Activated naive CD4-positive, alpha-beta T cell (primary cell): ENCODE results near the gene PPA2.
"Not testable (repeated sequence)": the region's sequence is repeated elsewhere in the genome, so short reads cannot be mapped to it uniquely, and the experiment has no call there.

ENCODE experiments used
- DNase-seq, 4 experiments: peaks; one replicate each; lab custom pipeline; 2025; lab: John Stamatoyannopoulos, UW

PPA2 gene

GRCh38 chr4:105458541-105458940, 15.3 kb downstream of the PPA2 start:
- not testable (repeated sequence) for DNase-seq

DNA sequence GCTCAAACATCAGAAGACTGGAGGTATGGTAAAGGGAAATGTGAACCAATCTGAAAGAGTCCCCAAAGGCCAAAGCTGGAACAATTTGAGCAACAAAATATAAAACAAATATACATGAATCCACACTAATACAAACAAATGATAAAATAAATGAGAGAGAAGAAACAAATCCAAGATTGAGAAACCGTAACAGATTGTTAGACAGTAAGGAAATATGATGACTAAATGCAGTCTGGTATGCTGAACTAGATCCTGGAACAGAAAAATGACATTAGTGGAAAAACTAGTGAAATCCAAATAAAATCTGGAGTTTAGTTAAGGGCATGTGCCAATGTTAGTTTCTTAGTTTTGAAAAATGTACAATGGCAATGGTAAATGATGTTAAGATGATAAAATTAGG, 15.9 kb downstream of the PPA2 start:
- DNase-seq, result no peak

- DNase-seq, result no peak
These were observed 17.9 kb downstream of the PPA2 start for GRCh38 chr4:105455998-105456397.

GRCh38 chr4:105455182-105455581, 18.7 kb downstream of the PPA2 start:
- no peak for DNase-seq

DNA sequence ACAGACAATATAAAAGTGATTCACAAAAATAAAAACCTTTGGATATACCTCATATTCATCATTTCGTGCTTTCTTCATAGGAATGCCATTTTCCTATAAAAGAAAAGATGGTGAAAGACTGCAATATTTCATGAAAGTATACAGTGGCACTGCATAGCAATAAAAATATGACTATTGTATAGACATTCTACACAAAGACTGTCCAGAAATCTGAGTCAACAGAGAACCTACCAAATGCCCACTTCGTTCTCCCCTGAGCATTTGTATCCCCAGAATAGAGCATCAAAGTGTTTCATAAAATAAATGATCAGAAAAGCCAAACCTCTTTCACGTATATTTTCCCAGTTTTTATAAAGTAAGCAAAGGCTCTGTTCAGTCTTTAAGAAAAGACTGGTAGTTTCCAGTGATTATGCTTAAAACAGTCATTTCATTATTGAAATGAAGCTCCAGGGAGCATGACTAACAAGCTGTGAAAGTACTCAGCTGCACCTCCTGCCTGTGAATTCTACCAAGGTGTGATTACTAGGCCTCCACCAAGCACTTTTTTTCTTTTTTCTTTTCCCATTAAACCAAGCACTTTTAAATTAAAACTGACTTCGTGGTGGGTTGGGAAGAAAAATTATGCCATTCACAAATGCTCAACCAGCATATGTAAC, 20.2 kb downstream of the PPA2 start:
- DNase-seq, result no peak

DNA sequence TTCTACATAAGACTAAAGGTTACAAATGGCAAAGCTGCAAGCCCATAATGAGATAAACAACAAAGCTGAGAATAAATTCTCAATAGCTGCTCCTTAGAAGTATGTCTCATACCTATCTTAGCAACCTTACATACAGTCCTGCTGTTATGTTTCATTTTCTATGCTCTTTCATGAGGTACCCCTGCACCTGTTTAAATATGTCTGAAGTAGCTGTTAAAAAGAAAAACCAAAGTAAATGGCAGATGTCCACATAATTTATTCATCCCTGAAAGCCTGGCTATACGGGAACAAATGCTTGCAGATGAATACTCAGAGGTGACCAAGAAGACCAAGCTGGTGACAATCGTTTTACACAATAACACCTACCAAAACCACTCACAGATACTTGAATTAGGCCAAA, 22.5 kb downstream of the PPA2 start:
- DNase-seq, result no peak

DNA sequence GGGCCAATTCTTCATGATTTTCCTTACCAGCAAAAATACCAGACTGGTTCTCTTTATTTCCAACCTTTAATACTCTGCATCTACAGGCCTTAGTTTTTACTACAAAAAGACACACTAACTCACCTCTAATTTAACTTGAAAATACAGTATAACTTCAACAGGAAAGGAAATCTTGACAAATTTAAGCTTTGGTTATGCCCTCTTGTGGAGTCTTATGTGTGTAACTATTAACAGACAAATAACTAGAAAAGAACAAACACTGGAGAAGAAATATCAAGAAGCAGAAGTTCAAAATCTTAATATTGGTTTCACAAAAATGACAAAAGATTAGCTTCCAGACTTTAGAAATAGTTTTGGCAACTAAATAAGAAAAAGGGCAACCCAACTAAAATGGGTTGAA, 33.0 kb downstream of the PPA2 start:
- no peak for DNase-seq

DNA sequence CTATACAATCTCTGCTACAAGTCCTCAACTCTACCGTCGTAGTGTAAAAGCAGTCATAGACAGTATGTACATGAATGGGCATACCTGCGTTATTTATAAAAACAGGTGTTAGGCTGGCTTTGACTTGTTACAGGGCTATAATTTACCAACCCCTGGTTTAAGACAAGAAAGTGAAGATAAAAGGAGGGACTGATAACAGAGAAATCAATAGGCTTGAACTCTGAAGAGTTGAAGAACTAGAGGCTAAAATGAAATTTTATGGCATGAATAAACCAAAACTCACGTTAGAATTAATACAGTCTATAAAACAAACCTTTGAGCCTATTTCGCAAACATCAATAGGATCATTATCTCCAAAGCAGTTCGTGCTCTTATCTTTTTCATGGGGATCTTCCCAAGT, 36.2 kb downstream of the PPA2 start:
- DNase-seq, result no peak

DNA sequence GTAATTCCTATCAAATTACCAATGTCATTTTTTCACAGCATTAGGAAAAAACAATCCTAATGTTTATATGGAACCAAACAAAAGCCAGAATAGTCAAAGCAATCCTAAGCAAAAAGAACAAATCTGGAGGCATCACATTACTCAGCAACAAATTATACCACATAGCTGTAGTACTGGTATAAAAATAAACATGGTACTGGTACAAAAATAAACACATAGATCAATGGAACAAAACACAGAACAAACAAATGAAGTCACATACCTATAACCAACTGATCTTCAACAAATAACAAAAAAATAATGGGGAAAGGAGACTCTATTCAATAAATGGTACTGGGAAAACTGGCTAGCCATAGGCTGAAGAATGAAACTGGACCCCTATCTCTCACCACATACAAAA, 37.4 kb downstream of the PPA2 start:
- no peak for DNase-seq

DNA sequence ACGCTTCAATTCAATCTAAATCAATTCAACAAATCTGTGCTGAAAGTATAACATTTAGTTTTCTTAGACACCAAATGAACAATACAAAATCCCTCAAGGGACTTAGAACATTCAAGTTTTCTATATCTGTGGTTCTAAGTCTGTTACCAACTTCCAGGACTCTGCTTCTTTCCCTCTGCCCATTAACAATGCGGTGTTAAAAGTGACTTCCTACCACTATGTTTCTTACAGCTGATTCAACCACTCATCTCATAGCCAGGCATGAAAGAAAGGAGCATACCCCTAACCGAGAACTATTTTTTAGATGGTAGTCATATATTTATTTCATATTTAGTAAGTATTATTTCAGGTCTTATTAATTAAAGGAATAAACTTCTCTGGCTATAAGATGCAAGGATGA, 38.9 kb downstream of the PPA2 start:
- no peak for DNase-seq

DNA sequence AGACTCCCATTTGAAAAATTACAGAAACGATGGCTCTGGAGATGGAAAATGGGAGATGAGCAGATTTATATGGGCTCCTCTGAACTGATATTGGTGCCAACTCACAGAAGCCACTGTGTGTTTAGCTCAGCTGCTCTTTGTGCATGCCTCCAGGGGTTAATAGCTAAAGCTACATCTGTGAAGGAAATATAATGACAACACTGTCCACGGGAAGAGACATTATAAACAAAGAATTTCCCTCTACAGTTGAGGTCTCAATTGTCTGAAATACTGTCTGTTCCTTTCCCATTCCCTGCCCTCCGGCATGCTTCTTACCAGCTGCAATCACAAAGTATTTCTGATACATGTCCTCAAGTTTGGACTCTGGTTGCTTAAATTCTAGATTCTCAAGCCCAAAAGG, 40.4 kb downstream of the PPA2 start:
- no peak for DNase-seq

- DNase-seq, result no peak
These were observed 41.4 kb downstream of the PPA2 start for GRCh38 chr4:105432438-105432837.

DNA sequence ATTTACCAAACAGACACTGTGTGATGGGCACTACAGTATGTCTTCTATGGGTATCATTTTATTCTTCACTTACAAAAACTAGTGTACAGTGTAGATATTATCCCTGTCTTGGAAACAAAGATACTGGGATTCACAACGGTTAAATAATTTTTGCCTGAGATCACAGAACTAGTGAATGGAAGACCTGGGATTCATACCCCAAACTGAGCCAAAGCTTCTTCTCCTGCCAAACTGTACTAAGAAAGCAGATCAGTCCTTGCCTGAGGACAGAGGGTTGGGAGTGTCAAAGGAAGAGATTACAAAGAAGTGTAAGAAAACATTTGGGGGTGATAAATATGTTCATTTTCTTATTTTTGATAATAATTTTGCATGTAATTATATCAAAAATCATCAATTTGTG, 43.1 kb downstream of the PPA2 start:
- DNase-seq, result no peak

DNA sequence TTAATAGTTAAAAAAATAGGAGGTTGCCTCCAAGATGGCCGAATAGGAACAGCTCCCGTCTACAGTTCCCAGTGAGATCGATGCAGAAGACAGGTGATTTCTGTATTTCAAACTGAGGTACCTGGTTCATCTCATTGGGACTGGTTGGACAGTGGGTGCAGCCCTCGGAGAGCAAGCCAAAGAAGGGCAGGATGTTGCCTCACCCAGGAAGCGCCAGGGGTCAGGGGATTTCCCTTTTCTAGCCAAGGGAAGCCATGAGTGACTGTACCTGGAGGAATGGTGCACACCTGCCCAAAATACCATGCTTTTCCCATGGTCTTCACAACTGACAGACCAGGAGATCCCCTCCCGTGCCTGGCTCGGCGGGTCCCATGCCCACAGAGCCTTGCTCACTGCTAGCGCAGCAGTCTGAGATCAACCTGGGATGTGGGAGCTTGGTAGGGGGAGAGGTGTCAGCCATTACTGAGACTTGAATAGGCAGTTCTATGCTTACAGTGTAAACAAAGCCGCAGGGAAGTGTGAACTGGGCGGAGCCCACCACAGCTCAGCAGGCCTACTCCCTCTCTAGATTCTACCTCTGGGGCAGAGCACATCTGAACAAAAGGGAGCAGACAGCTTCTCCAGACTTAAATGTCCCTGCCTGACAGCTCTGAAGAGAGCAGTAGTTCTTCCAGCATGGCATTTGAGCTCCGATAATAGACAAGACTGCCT, 47.5 kb downstream of the PPA2 start:
- no peak for DNase-seq

GRCh38 chr4:105422207-105422920, 51.5 kb downstream of the PPA2 start:
- DNase-seq, result no peak

- DNase-seq, result no peak
These were observed 56.2 kb downstream of the PPA2 start for GRCh38 chr4:105417624-105418023.

DNA sequence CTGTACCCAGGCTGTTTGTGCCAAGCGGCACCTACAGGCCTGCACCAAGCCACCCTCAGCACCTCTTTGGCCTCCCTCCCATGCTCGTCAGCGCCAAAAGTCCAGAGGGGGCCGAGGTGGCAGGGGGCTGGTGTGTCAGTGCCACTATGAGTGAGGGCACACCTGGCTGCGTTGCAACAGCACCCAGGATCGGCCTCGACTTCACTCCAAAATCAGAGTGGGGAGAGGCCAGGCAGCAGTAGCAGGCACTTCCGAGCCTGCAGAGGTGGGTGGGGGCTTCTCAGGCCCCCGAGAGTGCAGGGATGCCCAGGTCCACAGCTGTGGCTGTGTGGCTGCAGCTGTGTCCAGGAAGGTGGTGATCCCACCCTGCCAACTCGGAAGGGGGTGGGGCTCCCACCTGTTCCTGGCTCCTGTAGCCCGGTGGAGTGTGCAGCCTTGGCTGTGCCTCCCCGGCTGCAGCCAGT, 58.5 kb downstream of the PPA2 start:
- no peak for DNase-seq

DNA sequence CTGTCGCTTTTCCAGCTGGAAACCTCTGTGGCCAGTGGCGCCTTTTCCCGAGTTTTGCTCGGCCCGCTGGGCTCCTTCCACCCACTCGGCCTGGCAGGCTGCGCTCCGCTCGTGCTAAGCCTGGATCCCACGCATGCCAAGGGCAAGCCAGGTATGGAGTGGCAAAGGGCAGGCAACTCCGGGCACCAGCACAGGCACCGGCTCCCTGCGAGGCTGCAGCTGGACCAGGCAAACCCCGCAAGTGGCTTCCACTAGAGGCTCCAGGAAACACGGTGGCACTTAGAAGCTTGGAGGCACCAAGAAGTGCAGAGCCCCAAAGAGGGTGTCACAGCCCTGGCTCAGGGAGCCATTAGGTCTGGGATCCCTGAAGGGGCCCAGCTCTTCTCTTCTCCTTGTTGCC, 59.5 kb downstream of the PPA2 start:
- DNase-seq, result no peak

GRCh38 chr4:105409135-105409534, 64.7 kb downstream of the PPA2 start:
- not testable (repeated sequence) for DNase-seq

DNA sequence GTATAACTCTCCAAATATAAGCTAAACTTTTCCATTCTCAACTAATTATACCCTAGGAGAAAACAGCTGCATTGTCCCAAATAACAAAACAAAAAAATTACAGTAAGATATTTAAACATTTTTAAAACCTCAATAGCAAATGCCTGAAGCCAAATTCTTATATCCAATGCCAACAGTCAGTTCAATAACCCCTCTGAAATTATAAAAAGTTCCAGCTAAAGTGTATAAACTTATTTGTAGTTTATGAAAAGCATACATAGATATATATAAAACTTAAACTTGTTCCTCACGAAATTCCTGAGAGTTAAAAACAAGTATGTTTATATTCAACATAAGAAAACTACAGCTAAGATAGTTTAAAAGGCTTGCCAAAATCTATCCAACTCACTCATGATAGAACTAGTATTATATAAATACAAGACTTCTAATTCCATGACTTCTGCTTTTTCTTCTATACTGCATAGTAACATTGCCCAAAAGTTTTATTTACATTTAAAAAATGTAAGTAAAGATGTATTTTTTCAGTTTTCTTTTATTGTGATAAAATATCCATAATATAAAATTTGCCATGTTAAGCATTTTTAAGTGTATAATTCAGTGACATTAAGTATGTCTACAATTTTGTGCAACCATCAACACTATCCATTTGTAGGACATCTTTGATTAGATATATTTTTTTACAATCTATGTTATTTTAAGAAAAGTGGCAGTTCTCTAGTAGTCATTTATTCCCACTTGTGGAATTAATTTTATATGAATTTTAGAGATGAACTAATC, 72.8 kb downstream of the PPA2 start:
- DNase-seq, result no peak

- DNase-seq, result no peak
These were observed 74.2 kb downstream of the PPA2 start for GRCh38 chr4:105399532-105400161.

DNA sequence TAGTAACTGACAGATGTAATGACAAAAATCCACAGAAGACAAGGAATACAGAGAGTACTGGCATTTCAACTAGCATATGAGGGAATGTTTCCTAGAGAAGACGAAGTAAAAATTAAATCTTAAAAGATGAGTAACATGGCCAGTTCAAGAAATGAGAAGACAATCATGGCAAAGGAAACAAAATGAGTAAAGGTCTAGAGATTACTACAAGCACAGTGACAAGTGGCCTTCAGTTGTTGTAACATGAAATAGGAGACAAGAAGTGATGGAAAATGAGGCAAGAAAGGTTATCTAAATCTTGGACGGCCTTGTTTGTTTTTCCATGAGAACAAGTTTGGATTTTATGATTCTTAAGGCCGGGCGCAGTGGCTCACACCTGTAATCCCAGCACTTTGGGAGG, 81.0 kb downstream of the PPA2 start:
- no peak for DNase-seq
